ENCODE data around the gene CDK5R1.
"Not testable (repeated sequence)": the region's sequence is repeated elsewhere in the genome, so short reads cannot be mapped to it uniquely, and the experiment has no call there.

Gene CDK5R1

GRCh38 chr17:32516940-32517701 is 30.3 kb downstream of the CDK5R1 start:
- DNase-seq (ENCODE audit: low spot score) = no peak

GRCh38 chr17:32517982-32518381 is 31.2 kb downstream of the CDK5R1 start:
- no peak for DNase-seq (ENCODE audit: low spot score)

DNA sequence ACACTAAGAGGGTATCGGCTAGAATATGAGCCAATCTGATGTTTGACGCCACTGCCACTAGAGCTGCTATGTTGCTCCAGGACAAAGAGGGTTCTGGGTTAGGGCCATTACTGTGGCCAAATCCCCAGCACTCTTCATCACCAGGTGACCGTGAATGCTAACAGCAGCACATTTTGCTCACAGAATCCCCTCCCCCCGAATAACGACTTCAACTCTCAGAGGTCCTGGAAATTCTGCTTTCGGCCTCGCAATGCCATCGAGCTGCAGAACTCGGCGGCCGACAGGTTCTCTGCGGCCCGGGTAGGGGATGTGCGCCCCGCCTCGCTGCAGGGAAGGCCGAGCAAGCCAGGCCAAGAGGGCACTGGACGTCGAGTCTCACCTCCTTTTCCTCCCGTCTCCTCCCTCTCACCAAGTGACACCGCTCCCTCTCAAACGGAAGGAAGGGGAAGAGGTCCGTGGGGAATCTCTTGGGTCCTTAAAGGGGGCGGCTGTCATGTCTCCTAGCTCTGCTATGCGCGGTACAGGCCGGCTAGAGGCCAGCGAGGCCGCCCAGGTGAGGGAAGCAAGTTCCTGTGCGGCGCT is 31.9 kb downstream of the CDK5R1 start:
- no peak for DNase-seq (ENCODE audit: low spot score)

- peak; percentile 51 for DNase-seq (ENCODE audit: low spot score)
Observed at GRCh38 chr17:32519228-32520103, 32.7 kb downstream of the CDK5R1 start.

GRCh38 chr17:32520104-32520701 is 33.4 kb downstream of the CDK5R1 start:
- DNase-seq (ENCODE audit: low spot score) = peak; percentile 22

GRCh38 chr17:32520737-32521404 is 34.1 kb downstream of the CDK5R1 start:
- no peak for DNase-seq (ENCODE audit: low spot score)

GRCh38 chr17:32523017-32523680 is 36.4 kb downstream of the CDK5R1 start:
- DNase-seq (ENCODE audit: low spot score) = peak; percentile 93

DNA sequence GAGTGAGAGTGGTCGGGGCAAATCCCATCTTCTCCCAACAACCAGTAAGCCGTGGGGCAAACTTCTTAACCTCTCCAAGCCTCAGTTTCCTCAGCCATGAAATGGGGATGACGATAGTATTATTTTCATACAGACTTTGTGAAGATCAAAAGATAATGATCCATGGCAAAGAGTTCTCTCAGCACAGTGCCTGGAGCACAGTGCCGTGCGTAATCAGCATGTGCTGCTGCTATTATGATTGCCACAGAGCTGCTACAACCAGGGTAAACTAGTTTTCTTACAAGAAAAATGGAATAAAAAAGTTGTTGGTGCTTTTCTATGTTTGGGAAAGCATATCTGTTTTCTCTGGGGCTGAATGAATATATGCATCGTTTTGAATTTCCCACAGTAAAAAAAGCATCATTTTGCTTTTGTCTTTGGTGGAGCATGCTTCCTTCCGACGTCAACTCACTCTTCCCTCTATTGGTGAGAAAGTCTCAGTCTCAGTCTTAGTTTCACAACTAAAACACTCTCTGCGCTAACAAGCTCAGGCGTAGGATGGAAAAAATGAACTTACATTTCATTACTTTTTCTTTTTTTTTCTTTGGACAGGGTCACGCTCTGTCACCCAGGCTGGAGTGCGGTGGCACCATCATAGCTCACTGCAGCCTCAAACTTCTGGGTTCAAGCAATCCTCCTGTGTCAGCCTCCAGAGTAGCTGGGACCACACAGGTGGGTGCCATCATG is 37.2 kb downstream of the CDK5R1 start:
- DNase-seq (ENCODE audit: low spot score) = peak; percentile 78

- not testable (repeated sequence) for DNase-seq (ENCODE audit: low spot score)
Observed at GRCh38 chr17:32524553-32524880, 37.7 kb downstream of the CDK5R1 start.

GRCh38 chr17:32525122-32525521 is 38.3 kb downstream of the CDK5R1 start:
- DNase-seq (ENCODE audit: low spot score) = no peak

DNA sequence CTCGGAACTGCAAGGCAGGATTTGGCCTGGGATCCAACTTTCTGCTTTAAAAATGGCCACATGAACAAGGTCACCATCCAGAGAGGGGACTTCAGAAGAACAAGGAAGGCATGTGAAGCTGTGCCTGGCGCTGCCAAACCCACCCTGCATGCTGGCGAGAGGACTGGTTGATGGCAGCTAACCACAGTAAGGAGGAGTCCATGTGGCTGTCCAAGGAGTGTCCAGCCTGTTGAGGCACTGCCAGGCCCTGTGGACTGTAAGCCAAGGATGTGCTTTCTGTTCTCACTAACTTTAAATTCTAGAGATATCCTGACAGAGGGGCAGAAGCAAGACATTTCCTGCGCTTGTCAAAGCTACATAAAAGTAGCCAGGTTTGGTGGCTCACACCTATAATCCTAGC is 40.4 kb downstream of the CDK5R1 start:
- no peak for DNase-seq (ENCODE audit: low spot score)

DNA sequence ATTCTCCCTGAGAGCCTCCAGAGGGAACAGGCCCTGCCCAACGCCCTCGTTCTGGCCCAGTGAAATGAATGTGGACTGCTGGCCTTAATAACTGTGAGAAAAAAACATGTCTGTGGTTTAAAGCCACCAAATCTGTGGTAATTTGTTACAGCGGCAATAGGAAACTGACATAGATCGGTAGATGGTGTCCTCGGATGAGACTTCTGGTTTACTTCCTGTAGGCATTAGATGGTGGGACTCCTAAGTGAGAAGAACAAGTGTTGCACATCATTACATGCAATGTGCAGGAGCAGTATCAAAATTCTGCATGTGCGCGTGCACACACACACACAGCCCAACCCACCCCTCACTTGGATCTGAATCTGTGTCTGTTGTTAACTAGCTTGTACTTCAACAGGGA is 42.0 kb downstream of the CDK5R1 start:
- DNase-seq (ENCODE audit: low spot score) = no peak

DNA sequence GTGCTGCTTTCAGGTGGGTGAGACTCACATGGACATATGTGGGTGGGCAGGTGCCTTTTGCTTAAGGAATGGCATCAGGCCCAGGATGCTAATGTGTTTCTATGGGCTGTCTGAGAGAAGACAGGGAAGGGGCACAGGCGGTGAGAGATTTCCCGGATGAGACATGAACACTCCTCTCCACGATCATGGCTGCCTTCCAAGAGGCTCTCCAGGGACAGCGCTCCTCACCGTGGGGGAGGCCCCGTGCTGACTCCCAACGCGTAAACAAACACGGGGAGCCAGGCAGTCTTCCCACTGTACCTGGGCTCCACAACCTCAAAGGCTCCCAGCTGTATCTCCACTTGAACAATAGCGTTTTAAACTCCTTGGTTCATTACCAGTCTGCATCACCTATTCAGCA is 42.8 kb downstream of the CDK5R1 start:
- no peak for DNase-seq (ENCODE audit: low spot score)

- no peak for DNase-seq (ENCODE audit: low spot score)
Observed at GRCh38 chr17:32533296-32533695, 46.5 kb downstream of the CDK5R1 start.

DNA sequence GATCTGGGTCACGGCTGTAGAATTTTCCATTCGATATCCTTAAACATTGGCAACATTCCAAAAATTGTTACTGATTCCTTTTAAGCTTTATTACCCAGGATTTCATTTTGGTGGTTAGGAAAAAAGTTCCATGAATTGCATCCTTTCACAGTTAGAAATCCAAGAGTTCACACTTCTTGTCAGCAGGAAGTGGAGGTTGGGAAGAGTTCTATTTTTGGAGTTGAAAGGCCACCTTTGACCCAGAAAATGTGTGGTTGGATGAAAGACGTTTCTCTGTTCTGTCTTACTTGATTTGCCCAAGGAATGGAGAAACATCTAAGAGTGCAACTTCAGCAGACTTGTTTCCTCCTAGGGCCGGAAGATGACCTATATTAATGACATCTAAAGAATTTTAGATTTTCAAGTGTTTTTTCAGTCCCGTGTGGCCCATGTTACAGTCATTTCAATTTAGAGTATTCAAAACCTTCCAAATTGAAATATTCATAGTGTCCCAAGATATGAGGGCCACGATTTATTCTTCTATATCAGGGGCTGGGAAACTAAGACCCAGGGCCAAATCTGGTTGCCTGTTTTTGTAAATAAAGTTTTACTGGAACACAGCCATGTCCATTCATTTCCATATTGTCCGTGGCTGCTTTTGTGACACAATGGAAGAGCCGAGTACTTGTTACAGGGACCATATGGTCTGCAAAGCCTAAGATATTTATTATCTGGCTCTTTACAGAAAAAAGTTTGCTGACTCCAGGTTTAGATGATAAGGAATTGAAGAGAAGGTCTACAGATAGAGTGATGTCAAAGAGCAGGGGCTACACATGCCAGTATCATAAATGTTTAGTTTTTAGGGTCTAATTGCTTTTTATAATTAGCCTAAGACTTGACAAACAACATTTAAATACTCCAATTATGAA is 50.2 kb downstream of the CDK5R1 start:
- DNase-seq (ENCODE audit: low spot score) = no peak

Data from activated CD4-positive, alpha-beta T cell treated with anti-CD3 and anti-CD28 coated beads, Interleukin-2, Interleukin-4, amounts not matched to agents 100 ng/mL and 50 ng/mL, durations not matched to agents 16 hours and 8 hours (primary cell).